ENCODE data around the gene GET3. TPM values are rescaled to one million over a fixed set of nuclear protein-coding genes. Genes with fewer than 3 reads are reported as not detected.

GET3 gene
- total and polyA plus RNA-seq, 12 donors: 37.0 to 121 (median 60.1) TPM

DNA sequence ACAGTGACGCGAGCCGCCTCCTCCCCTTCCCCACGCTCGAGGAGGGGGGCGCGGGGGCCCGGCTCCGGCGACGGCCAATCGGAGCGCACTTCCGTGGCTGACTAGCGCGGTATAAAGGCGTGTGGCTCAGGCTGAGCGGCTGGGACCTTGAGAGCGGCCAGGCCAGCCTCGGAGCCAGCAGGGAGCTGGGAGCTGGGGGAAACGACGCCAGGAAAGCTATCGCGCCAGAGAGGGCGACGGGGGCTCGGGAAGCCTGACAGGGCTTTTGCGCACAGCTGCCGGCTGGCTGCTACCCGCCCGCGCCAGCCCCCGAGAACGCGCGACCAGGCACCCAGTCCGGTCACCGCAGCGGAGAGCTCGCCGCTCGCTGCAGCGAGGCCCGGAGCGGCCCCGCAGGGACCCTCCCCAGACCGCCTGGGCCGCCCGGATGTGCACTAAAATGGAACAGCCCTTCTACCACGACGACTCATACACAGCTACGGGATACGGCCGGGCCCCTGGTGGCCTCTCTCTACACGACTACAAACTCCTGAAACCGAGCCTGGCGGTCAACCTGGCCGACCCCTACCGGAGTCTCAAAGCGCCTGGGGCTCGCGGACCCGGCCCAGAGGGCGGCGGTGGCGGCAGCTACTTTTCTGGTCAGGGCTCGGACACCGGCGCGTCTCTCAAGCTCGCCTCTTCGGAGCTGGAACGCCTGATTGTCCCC is 54.2 kb downstream of the GET3 start, which contains the start of gene JUNB:
Gene JUNB (plus strand): TSS at position 142 of the 706 bp plus-strand sequence. CDS start 286 bp downstream, at position 428.
- 0 to 1% methylated on average over 73 of the region's 73 CpGs for WGBS, 2 donors
- Histone ChIP-seq H3K4me3 (peak within 1 kb of the TSS; percentile 64 to 100 (median 85)), H3K9me3 (no peaks in the 10 kb centered on the region), H3K27me3 (no peaks in the 10 kb centered on the region), H3K27ac (peak within 1 kb of the TSS; percentile 94 to 100 (median 99)), H3K4me1 (peaks cover 24 to 66% (median 56%) of the 10 kb centered on the region in 9 donors), H3K36me3 (peaks cover 0 to 15% (median 0%) of the 10 kb centered on the region in 9 donors)
- TF ChIP-seq, protein P1, sequence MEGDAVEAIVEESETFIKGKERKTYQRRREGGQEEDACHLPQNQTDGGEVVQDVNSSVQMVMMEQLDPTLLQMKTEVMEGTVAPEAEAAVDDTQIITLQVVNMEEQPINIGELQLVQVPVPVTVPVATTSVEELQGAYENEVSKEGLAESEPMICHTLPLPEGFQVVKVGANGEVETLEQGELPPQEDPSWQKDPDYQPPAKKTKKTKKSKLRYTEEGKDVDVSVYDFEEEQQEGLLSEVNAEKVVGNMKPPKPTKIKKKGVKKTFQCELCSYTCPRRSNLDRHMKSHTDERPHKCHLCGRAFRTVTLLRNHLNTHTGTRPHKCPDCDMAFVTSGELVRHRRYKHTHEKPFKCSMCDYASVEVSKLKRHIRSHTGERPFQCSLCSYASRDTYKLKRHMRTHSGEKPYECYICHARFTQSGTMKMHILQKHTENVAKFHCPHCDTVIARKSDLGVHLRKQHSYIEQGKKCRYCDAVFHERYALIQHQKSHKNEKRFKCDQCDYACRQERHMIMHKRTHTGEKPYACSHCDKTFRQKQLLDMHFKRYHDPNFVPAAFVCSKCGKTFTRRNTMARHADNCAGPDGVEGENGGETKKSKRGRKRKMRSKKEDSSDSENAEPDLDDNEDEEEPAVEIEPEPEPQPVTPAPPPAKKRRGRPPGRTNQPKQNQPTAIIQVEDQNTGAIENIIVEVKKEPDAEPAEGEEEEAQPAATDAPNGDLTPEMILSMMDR (IDR thresholded peaks at IDR 0.05): no peak
- ATAC-seq: peak; percentile 55 to 77 (median 72)
- intact Hi-C loops (cut with DNase I): loop anchor here in 6 of 10 donors (1.0 to 10.0 kb wide), 6 partner anchors 13 to 363 kb away; partner anchors contain the start of genes IER2 (in 2 of the 6), STX10 (in 2 of the 6) and TNPO2 (in 1 of the 6)
- peak; percentile 98 for DNase-seq

DNA sequence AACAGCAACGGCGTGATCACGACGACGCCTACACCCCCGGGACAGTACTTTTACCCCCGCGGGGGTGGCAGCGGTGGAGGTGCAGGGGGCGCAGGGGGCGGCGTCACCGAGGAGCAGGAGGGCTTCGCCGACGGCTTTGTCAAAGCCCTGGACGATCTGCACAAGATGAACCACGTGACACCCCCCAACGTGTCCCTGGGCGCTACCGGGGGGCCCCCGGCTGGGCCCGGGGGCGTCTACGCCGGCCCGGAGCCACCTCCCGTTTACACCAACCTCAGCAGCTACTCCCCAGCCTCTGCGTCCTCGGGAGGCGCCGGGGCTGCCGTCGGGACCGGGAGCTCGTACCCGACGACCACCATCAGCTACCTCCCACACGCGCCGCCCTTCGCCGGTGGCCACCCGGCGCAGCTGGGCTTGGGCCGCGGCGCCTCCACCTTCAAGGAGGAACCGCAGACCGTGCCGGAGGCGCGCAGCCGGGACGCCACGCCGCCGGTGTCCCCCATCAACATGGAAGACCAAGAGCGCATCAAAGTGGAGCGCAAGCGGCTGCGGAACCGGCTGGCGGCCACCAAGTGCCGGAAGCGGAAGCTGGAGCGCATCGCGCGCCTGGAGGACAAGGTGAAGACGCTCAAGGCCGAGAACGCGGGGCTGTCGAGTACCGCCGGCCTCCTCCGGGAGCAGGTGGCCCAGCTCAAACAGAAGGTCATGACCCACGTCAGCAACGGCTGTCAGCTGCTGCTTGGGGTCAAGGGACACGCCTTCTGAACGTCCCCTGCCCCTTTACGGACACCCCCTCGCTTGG is 55.0 kb downstream of the GET3 start:
- Histone ChIP-seq H3K36me3 (peaks cover 0 to 19% (median 0%) of the 10 kb centered on the region in 9 donors), H3K27ac (peak overlapping the region; percentile 94 to 100 (median 99)), H3K4me3 (peak overlapping the region; percentile 64 to 100 (median 85)), H3K9me3 (no peaks in the 10 kb centered on the region), H3K27me3 (no peaks in the 10 kb centered on the region), H3K4me1 (peaks cover 21 to 63% (median 51%) of the 10 kb centered on the region in 9 donors)
- DNase-seq (peak; percentile 62 to 76), ATAC-seq (no peak)
- TF ChIP-seq, protein P1 (IDR thresholded peaks at IDR 0.05): no peak
- intact Hi-C loops (cut with DNase I): loop anchor here in 5 of 10 donors (2.0 to 10.0 kb wide), 5 partner anchors 13 to 363 kb away; partner anchors contain the start of genes IER2 (in 2 of the 5), STX10 (in 2 of the 5) and TNPO2 (in 1 of the 5)
- 1% methylated on average over 81 to 84 of the region's 84 CpGs for WGBS, 2 donors

DNA sequence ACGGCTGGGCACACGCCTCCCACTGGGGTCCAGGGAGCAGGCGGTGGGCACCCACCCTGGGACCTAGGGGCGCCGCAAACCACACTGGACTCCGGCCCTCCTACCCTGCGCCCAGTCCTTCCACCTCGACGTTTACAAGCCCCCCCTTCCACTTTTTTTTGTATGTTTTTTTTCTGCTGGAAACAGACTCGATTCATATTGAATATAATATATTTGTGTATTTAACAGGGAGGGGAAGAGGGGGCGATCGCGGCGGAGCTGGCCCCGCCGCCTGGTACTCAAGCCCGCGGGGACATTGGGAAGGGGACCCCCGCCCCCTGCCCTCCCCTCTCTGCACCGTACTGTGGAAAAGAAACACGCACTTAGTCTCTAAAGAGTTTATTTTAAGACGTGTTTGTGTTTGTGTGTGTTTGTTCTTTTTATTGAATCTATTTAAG is 55.6 kb downstream of the GET3 start:
- intact Hi-C loops (cut with DNase I): loop anchor here in 6 of 10 donors (1.0 to 10.0 kb wide), 6 partner anchors 14 to 362 kb away; partner anchors contain the start of genes IER2 (in 2 of the 6), STX10 (in 2 of the 6), GET3 (in 1 of the 6) and TNPO2 (in 1 of the 6)
- 0 to 1% methylated on average over 22 of the region's 22 CpGs for WGBS, 2 donors
- Histone ChIP-seq H3K27ac (peak overlapping the region; percentile 94 to 100 (median 99)), H3K27me3 (no peaks in the 10 kb centered on the region), H3K9me3 (no peaks in the 10 kb centered on the region), H3K4me3 (peak overlapping the region; percentile 64 to 100 (median 85)), H3K36me3 (peaks cover 0 to 22% (median 0%) of the 10 kb centered on the region in 9 donors), H3K4me1 (peaks cover 18 to 56% (median 45%) of the 10 kb centered on the region in 9 donors)
- TF ChIP-seq, protein P1 (IDR thresholded peaks at IDR 0.05): no peak
- DNase-seq (no peak), ATAC-seq (no peak)
